CD4-positive, alpha-beta T cell treated with Interleukin-15 for 4 hours (primary cell): ENCODE results near the gene PPP1R8.
A peak's percentile ranks its signal among the peaks of the same experiment; 100 is the strongest.
"Not testable (repeated sequence)": the region's sequence is repeated elsewhere in the genome, so short reads cannot be mapped to it uniquely, and the experiment has no call there.

Experiments used
- DNase-seq: peaks from one replicate; pipeline ENCODE4 v3.0.0-alpha.2; 2020; ENCODE audit warnings: low spot score

Gene PPP1R8

GRCh38 chr1:27830621-27831440 is at the start of gene PPP1R8:
TSS of gene PPP1R8 (plus strand) at chr1:27830782. CDS start at chr1:27830836, 54 bp downstream.
- peak; percentile 88 for DNase-seq

- DNase-seq = no peak
Observed at GRCh38 chr1:27782950-27783349, 47.6 kb upstream of the PPP1R8 start.

- no peak for DNase-seq
Observed at GRCh38 chr1:27784700-27785099, 45.9 kb upstream of the PPP1R8 start.

GRCh38 chr1:27785781-27786455 is 44.7 kb upstream of the PPP1R8 start:
- DNase-seq = no peak

GRCh38 chr1:27787895-27788294 is 42.7 kb upstream of the PPP1R8 start:
- DNase-seq = no peak

GRCh38 chr1:27789540-27790041 is 41.0 kb upstream of the PPP1R8 start:
- DNase-seq = no peak

- not testable (repeated sequence) for DNase-seq
Observed at GRCh38 chr1:27790270-27790669, 40.3 kb upstream of the PPP1R8 start.

- no peak for DNase-seq
Observed at GRCh38 chr1:27795601-27796000, 35.0 kb upstream of the PPP1R8 start.

GRCh38 chr1:27804791-27805190 is 25.8 kb upstream of the PPP1R8 start:
- peak; percentile 2 for DNase-seq

- DNase-seq = no peak
Observed at GRCh38 chr1:27806758-27807157, 23.8 kb upstream of the PPP1R8 start.

GRCh38 chr1:27807385-27807784 is 23.2 kb upstream of the PPP1R8 start:
- no peak for DNase-seq

- DNase-seq = not testable (repeated sequence)
Observed at GRCh38 chr1:27808131-27808530, 22.5 kb upstream of the PPP1R8 start.

GRCh38 chr1:27809883-27810282 is 20.7 kb upstream of the PPP1R8 start:
- no peak for DNase-seq

- DNase-seq = no peak
Observed at GRCh38 chr1:27811741-27812500, 18.7 kb upstream of the PPP1R8 start.

GRCh38 chr1:27816921-27817630 is 13.5 kb upstream of the PPP1R8 start:
- DNase-seq = no peak

GRCh38 chr1:27821761-27822315 is 8.7 kb upstream of the PPP1R8 start:
- DNase-seq = no peak

- DNase-seq = no peak
Observed at GRCh38 chr1:27823784-27824183, 6.8 kb upstream of the PPP1R8 start.

- no peak for DNase-seq
Observed at GRCh38 chr1:27824411-27824810, 6.2 kb upstream of the PPP1R8 start.

GRCh38 chr1:27829339-27829960 is 1.1 kb upstream of the PPP1R8 start:
- DNase-seq = not testable (repeated sequence)

GRCh38 chr1:27831568-27832410 is 1.2 kb downstream of the PPP1R8 start:
- DNase-seq = no peak
